ENCODE data around the gene SLC11A1. TPM values are rescaled to one million over a fixed set of nuclear protein-coding genes. Genes with fewer than 3 reads are reported as not detected.

SLC11A1 gene
- total and polyA plus RNA-seq, 8 donors = 4.2 to 20.4 (median 8.9) TPM; not detected in 1

GRCh38 chr2:218418321-218418716, 36.2 kb downstream of the SLC11A1 start:
- no peak overlapping the region for H3K4me3 ChIP-seq
- intact Hi-C loops (cut with DNase I; ENCODE audit: low total_unique reads) = no loop called here
- H3K27me3 ChIP-seq = no peaks in the 10 kb centered on the region
- DNase-seq = no peak
- no peak for TF ChIP-seq POLR2AphosphoS5 (IDR thresholded peaks at IDR 0.05)
- no peaks in the 10 kb centered on the region for H3K36me3 ChIP-seq
- 78 to 87% (median 85%) methylated on average over 3 to 5 of the region's 5 CpGs for WGBS, 5 donors
- no peak overlapping the region for H3K27ac ChIP-seq
- peaks cover 0 to 9% (median 3%) of the 10 kb centered on the region in 4 donors for H3K4me1 ChIP-seq
- no peaks in the 10 kb centered on the region for H3K9me3 ChIP-seq

- no peaks in the 10 kb centered on the region for H3K9me3 ChIP-seq
- no peak within 1 kb of the TSS for H3K4me3 ChIP-seq
- TF ChIP-seq POLR2AphosphoS5 (IDR thresholded peaks at IDR 0.05) (no peak), EP300 (IDR thresholded peaks at IDR 0.05) (no peak), POLR2A (IDR thresholded peaks at IDR 0.05) (no peak)
- H3K4me1 ChIP-seq = peaks cover 0 to 9% (median 3%) of the 10 kb centered on the region in 4 donors
- peak in 1 of 2 donors; percentile 89 for DNase-seq
- intact Hi-C loops (cut with DNase I; ENCODE audit: low total_unique reads) = no loop called here
- no peaks in the 10 kb centered on the region for H3K27me3 ChIP-seq
- 44 to 77% (median 55%) methylated on average over 3 to 9 of the region's 9 CpGs for WGBS, 5 donors
- H3K36me3 ChIP-seq = no peaks in the 10 kb centered on the region
- H3K27ac ChIP-seq = no peak within 1 kb of the TSS
Measured at GRCh38 chr2:218418717-218419458, 36.8 kb downstream of the SLC11A1 start, which contains the start of gene VIL1. Gene VIL1, plus strand, starts transcription at chr2:218419123. Its CDS starts 4,656 bp downstream, at chr2:218423779.

- Histone ChIP-seq H3K4me1 (peaks cover 0 to 9% (median 3%) of the 10 kb centered on the region in 4 donors), H3K4me3 (no peak overlapping the region), H3K9me3 (no peaks in the 10 kb centered on the region), H3K27me3 (no peaks in the 10 kb centered on the region), H3K27ac (no peak overlapping the region), H3K36me3 (no peaks in the 10 kb centered on the region)
- peak in 1 of 2 donors; percentile 41 for DNase-seq
- WGBS, 5 donors = 74 to 97% (median 83%) methylated on average over 5 to 7 of the region's 7 CpGs
- no peak for TF ChIP-seq POLR2A (IDR thresholded peaks at IDR 0.05)
- no peak for TF ChIP-seq CTCF (IDR thresholded peaks at IDR 0.05)
- TF ChIP-seq POLR2AphosphoS5 (IDR thresholded peaks at IDR 0.05) = no peak
- TF ChIP-seq EP300 (IDR thresholded peaks at IDR 0.05) = no peak
- intact Hi-C loops (cut with DNase I; ENCODE audit: low total_unique reads) = no loop called here
Measured at GRCh38 chr2:218419630-218420216, 37.6 kb downstream of the SLC11A1 start.

GRCh38 chr2:218421027-218421426, 39.0 kb downstream of the SLC11A1 start:
- intact Hi-C loops (cut with DNase I; ENCODE audit: low total_unique reads) = no loop called here
- TF ChIP-seq POLR2AphosphoS5 (IDR thresholded peaks at IDR 0.05) (no peak), POLR2A (IDR thresholded peaks at IDR 0.05) (no peak), EP300 (IDR thresholded peaks at IDR 0.05) (no peak), CTCF (IDR thresholded peaks at IDR 0.05) (no peak)
- Histone ChIP-seq H3K27me3 (no peaks in the 10 kb centered on the region), H3K9me3 (no peaks in the 10 kb centered on the region), H3K36me3 (no peaks in the 10 kb centered on the region), H3K4me3 (no peak overlapping the region), H3K27ac (no peak overlapping the region), H3K4me1 (peaks cover 0 to 9% (median 3%) of the 10 kb centered on the region in 4 donors)
- peak in 1 of 2 donors; percentile 31 for DNase-seq
- 71 to 88% (median 80%) methylated on average over 2 of the region's 2 CpGs for WGBS, 5 donors

- Histone ChIP-seq H3K4me1 (peaks cover 0 to 9% (median 3%) of the 10 kb centered on the region in 4 donors), H3K27me3 (no peaks in the 10 kb centered on the region), H3K27ac (no peak overlapping the region), H3K9me3 (no peaks in the 10 kb centered on the region), H3K36me3 (no peaks in the 10 kb centered on the region), H3K4me3 (no peak overlapping the region)
- TF ChIP-seq POLR2A (IDR thresholded peaks at IDR 0.05) (no peak), POLR2AphosphoS5 (IDR thresholded peaks at IDR 0.05) (no peak), EP300 (IDR thresholded peaks at IDR 0.05) (no peak), CTCF (IDR thresholded peaks at IDR 0.05) (no peak)
- WGBS, 5 donors = 74 to 82% (median 77%) methylated on average over 9 of the region's 9 CpGs
- intact Hi-C loops (cut with DNase I; ENCODE audit: low total_unique reads) = no loop called here
- no peak for DNase-seq
Measured at GRCh38 chr2:218422403-218423086, 40.5 kb downstream of the SLC11A1 start.

All from stomach (tissue), 9 donors.